GM21717 (cell line): ENCODE results near the gene TRUB2.
A peak's percentile ranks its signal among the peaks of the same experiment; 100 is the strongest.
"Not testable (repeated sequence)": the region's sequence is repeated elsewhere in the genome, so short reads cannot be mapped to it uniquely, and the experiment has no call there.

Source experiments
- ATAC-seq: cut with Tn5 transposase; IDR thresholded peaks from one replicate; pipeline ENCODE4 v1.9.1; 2021; ENCODE audit warnings: mild to moderate bottlenecking, moderate library complexity; ENCODE audit not compliant: unreplicated experiment

TRUB2 gene

GRCh38 chr9:128340691-128341434 is 18.6 kb upstream of the TRUB2 start:
- ATAC-seq = peak; percentile 34

- ATAC-seq = peak; percentile 72
Measured at GRCh38 chr9:128339761-128340690, 17.8 kb upstream of the TRUB2 start, which contains the start of gene SLC27A4. SLC27A4 (plus strand) TSS chr9:128340527; CDS start chr9:128343133, 2,606 bp downstream.

GRCh38 chr9:128338852-128339614 is 16.8 kb upstream of the TRUB2 start:
- ATAC-seq = not testable (repeated sequence)

GRCh38 chr9:128337936-128338335 is 15.7 kb upstream of the TRUB2 start:
- ATAC-seq = no peak

GRCh38 chr9:128335914-128336313 is 13.7 kb upstream of the TRUB2 start:
- no peak for ATAC-seq

- ATAC-seq = no peak
Measured at GRCh38 chr9:128335161-128335560, 12.9 kb upstream of the TRUB2 start.

- no peak for ATAC-seq
Measured at GRCh38 chr9:128333451-128333869, 11.2 kb upstream of the TRUB2 start.

GRCh38 chr9:128325629-128326028 is 3.4 kb upstream of the TRUB2 start:
- no peak for ATAC-seq

- no peak for ATAC-seq
Measured at GRCh38 chr9:128324401-128324800, 2.2 kb upstream of the TRUB2 start.

- no peak for ATAC-seq
Measured at GRCh38 chr9:128323791-128324190, 1.5 kb upstream of the TRUB2 start.

- ATAC-seq = no peak
Measured at GRCh38 chr9:128323212-128323730, 1.0 kb upstream of the TRUB2 start.

GRCh38 chr9:128321879-128322403 is 306 bp downstream of the TRUB2 start:
- peak; percentile 13 for ATAC-seq

GRCh38 chr9:128321343-128321742 is 904 bp downstream of the TRUB2 start:
- no peak for ATAC-seq

- ATAC-seq = no peak
Measured at GRCh38 chr9:128317629-128318028, 4.6 kb downstream of the TRUB2 start.

- no peak for ATAC-seq
Measured at GRCh38 chr9:128316421-128316820, 5.8 kb downstream of the TRUB2 start.

GRCh38 chr9:128314697-128315096 is 7.5 kb downstream of the TRUB2 start:
- no peak for ATAC-seq

GRCh38 chr9:128310461-128310860 is 11.8 kb downstream of the TRUB2 start:
- ATAC-seq = no peak

GRCh38 chr9:128309551-128309950 is 12.7 kb downstream of the TRUB2 start:
- ATAC-seq = no peak

GRCh38 chr9:128304971-128305288 is 17.3 kb downstream of the TRUB2 start:
- no peak for ATAC-seq

GRCh38 chr9:128304136-128304970 is 17.9 kb downstream of the TRUB2 start:
- ATAC-seq = no peak
